HFF-Myc (cell line): ENCODE data around the gene ECHDC3.

Experiments
- DNase-seq: peaks from one replicate; pipeline ENCODE4 v3.0.0-alpha.2; 2011; ENCODE audit warnings: low read depth; ENCODE audit errors: extremely low read depth
- H3K4me3 ChIP-seq: replicated peaks from 2 replicates; pipeline ENCODE4 v1.5.1; 2011; ENCODE audit warnings: low read depth, mild to moderate bottlenecking, control low read depth, low read length
- TF ChIP-seq, protein P1 (sequence below): IDR thresholded peaks from 2 replicates; pipeline ENCODE4 v1.5.1; 2012; ENCODE audit warnings: mild to moderate bottlenecking, low read depth, low read length, control low read depth; ENCODE audit errors: missing control alignments

Gene ECHDC3

DNA sequence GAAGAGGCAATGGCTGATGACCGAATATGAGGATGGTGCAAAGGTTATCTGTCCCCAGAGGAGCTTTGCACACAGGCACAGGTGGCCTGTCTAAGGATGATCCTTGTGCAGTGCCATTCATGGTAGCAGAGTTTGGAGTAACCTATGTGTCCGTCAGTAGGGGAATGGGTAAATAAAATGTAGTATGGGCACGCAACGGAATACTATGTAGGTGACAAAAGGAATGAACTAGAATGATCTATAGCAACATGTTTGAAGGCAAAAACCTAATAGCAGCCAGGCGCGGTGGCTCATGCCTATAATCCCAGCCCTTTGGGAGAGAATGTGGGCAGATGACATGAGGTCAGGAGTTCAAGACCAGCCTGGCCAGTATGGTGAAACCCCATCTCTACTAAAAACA is 41.6 kb upstream of the ECHDC3 start:
- TF ChIP-seq, protein P1, sequence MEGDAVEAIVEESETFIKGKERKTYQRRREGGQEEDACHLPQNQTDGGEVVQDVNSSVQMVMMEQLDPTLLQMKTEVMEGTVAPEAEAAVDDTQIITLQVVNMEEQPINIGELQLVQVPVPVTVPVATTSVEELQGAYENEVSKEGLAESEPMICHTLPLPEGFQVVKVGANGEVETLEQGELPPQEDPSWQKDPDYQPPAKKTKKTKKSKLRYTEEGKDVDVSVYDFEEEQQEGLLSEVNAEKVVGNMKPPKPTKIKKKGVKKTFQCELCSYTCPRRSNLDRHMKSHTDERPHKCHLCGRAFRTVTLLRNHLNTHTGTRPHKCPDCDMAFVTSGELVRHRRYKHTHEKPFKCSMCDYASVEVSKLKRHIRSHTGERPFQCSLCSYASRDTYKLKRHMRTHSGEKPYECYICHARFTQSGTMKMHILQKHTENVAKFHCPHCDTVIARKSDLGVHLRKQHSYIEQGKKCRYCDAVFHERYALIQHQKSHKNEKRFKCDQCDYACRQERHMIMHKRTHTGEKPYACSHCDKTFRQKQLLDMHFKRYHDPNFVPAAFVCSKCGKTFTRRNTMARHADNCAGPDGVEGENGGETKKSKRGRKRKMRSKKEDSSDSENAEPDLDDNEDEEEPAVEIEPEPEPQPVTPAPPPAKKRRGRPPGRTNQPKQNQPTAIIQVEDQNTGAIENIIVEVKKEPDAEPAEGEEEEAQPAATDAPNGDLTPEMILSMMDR: no peak
- no peak for DNase-seq
- no peak overlapping the region for H3K4me3 ChIP-seq

DNA sequence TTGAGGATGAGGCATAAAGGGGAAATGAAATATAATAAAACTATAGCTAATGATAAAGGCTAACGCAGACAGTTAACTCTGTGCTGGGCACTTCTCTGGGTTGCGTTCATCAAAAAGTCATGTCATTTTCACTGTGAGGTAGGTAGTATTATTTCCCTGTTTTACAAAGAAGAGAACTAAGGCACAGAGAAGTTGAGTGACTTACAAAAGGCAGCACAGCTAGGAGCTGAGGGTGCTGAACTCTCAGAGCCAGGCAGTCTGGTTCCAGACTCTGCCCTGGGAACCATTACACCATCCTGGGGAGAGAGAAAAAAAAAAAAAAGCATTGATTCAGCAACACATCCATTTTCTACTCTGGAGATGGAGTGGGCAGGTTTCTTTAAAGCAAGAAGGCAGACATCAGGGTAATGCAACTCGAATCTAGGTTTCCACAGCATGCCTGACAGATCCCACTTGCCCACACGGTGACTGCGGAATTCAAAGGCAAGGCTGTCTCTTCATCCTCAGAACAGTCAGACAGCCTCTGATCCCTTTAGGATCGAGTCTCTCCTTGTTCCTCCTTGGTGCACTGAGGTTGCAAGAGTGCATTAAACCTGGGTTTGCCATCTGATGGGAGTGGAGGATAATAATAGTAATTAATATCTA is 40.6 kb upstream of the ECHDC3 start:
- TF ChIP-seq, protein P1: no peak
- no peak overlapping the region for H3K4me3 ChIP-seq
- no peak for DNase-seq

DNA sequence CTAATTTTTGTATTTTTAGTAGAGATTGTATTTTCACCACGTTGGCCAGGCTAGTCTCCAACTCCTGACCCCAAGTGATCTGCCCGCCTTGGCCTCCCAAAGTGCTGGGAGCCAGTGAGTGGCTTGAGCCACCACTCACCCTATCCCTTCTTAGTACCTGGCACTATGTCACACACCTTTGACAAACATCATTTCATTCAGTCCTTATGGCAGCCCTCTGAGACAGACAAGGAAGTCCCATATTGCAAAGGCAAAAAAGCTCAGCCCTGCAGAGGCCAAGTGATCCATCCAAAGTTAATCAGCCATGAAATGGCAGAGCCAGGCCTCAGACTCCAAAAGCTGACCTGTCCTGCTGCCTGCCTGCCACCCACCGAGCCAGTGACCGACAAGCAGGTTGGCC is 39.9 kb upstream of the ECHDC3 start:
- no peak for DNase-seq
- TF ChIP-seq, protein P1: no peak
- H3K4me3 ChIP-seq: no peak overlapping the region

DNA sequence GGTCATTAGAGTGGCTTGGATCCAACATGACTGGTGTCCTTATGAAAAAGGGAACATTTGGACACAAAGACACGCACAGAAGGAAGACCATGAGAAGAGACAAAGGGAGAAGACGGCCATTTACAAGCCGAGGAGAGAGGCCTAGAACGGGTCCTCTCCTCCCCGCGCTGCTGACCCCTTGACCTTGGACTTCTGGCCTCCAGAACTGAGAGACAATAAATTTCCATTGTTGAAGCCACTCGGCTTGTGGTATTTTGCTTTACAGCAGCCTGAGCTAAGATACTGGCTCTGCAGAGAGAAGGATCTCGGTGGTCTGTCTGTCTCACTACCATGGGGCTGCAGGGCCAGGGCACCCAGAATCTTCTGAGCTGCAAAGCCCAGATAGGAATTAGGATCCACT is 38.1 kb upstream of the ECHDC3 start:
- DNase-seq: no peak
- TF ChIP-seq, protein P1: no peak
- H3K4me3 ChIP-seq: no peak overlapping the region

DNA sequence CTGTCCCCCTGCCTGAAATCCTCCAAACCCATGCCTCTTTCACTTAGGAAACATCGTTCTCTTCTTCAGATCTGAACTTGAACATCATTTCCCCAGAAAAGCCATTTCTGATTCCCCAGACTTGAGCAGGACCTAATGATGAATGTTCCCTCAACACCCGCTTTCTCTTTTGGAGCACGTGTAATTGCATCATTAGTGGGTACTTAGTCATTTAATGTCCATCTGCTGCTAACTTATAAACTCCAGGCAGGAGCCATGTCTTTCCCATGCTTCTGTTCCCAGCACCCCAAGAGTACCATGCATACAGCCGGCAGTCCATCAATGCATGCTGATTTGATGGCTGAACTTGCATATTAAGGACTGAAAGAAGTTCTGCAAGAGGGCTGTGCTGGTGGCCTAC is 36.5 kb upstream of the ECHDC3 start:
- no peak overlapping the region for H3K4me3 ChIP-seq
- TF ChIP-seq, protein P1: no peak
- no peak for DNase-seq

DNA sequence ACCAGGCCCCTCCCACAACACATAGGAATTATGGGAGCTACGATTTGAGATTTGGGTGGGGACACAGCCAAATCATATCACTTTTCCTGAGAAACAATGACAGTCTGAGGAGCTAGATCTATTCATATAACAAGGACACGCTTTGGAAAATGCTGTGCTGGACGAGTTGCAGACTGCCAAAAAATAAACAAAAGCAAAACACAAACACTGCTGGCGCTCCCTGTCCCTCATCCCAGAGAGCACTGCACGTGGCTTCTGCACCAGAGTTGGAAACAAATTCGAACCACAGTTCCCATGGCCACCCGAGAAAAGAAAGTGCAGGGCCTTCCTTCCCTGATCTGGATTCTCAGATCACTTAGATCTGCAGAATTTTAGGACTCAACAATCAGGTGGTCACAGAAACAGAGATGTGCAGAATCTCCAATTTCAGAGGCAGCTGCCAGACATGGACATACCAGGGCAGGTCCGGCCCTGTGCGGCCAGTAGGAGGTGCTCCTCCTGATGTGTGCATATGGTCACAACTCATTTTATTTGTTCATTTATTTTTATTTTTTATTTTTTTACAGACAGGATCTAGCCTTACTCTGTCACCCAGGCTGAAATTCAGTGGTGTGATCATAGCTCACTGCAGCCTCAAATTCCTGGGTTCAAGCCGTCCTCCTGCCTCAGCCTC is 35.2 kb upstream of the ECHDC3 start:
- DNase-seq: no peak
- TF ChIP-seq, protein P1: peak; percentile 31

More for the DNA sequence above, 35.2 kb upstream of the ECHDC3 start:
- no peak overlapping the region for H3K4me3 ChIP-seq
